ENCODE results near the gene TEX22.

DNA sequence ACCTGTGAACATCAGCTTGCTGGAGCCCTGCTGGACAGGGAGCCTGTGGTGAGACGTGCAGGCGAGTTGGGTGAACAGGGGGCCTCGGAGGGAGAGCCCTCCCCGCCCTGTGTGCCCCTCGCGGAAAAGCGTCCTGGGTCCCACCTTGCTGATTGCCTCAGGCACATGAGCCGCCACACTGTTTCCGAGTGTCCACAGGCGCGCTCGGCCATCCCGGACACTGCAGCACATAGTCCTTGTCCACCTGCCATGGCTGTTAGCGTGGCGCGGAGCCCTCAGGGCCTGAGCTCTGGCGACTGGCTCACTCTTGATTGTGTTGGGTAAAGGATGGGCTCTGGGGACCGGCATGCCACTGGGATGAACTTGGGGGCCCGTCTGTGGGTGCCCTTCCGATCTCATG, 43.8 kb upstream of the TEX22 start:
- TF ChIP-seq CTCF (IDR thresholded peaks at IDR 0.05) (no peak), POLR2A (IDR thresholded peaks at IDR 0.05) (no peak), EP300 (IDR thresholded peaks at IDR 0.05) (no peak)

Measured in ovary (tissue), 3 donors.